ENCODE measurements around the gene GDF7.
"Not testable (repeated sequence)": the region's sequence is repeated elsewhere in the genome, so short reads cannot be mapped to it uniquely, and the experiment has no call there.

GDF7 gene

DNA sequence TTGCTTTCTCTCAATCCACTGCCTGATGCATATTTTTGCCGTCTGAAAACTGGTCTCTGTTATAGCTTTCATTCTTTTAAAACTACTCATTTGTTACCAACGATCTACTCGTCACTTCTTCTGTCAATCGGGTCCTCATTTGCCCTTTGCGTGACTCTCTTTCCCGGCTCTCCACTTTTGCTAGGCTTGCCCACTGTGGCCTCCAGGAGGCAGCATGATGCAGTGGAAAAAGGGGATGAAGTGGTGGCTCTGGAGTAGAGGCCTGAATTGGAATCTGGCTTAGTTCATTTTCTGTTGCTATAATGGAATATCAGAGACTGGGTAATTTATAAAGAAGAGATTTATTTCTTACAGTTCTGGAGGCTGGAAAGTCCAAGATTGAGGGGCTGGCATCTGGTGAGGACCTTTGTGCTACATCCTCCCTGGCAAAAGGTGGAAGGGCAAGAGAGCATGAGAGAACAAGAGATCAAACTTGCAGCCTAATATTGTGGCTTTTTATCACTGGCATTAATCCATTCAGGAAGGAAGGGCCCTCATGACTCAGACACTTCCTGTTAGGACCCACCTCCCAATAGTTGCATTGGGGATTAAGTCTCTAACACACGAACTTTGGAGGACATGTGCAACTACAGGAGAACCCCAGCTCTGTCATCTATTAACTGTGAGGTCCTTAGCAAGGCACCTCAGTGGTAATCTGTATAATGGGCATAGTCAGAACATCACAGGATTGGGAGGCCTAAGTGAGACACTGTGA, 15.4 kb downstream of the GDF7 start:
- intact Hi-C loops (cut with DNase I) = loop anchor here (5.0 kb wide), 1 partner anchor 280 kb away; no protein-coding TSS in a partner anchor
- DNase-seq = no peak

- intact Hi-C loops (cut with DNase I) = loop anchor here (5.0 kb wide), 1 partner anchor 278 kb away; no protein-coding TSS in a partner anchor
Observed at GRCh38 chr2:20684581-20685063, 17.7 kb downstream of the GDF7 start.

DNA sequence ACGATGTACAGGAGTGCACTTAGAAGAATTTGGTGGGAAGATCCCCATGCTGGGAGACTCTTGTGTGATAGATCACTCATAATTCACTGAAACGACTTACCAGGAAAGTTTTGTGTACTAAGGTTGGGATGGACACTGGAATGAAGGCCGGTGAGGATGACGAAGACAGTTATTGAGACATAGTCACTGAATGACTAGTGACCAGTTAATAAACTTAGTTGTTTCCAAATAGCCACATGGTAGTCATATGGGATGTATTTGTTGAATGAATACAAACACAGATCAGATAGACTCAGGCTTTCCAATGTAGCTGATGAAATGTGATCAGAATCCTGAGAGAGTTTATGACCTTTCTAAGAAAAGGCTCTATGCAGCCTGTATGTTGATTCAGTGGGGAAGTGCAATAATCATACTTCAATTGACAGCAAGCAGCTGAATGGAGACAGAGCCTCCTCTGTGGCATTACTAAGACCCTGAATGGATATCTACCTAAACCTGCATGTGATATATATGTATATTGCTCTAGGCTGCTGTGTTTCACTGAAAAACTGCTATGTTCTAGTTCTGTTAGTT, 20.4 kb downstream of the GDF7 start:
- intact Hi-C loops (cut with DNase I) = no loop called here
- DNase-seq = no peak

More at GRCh38 chr2:20684581-20685063, 17.7 kb downstream of the GDF7 start:
- DNase-seq = no peak

DNA sequence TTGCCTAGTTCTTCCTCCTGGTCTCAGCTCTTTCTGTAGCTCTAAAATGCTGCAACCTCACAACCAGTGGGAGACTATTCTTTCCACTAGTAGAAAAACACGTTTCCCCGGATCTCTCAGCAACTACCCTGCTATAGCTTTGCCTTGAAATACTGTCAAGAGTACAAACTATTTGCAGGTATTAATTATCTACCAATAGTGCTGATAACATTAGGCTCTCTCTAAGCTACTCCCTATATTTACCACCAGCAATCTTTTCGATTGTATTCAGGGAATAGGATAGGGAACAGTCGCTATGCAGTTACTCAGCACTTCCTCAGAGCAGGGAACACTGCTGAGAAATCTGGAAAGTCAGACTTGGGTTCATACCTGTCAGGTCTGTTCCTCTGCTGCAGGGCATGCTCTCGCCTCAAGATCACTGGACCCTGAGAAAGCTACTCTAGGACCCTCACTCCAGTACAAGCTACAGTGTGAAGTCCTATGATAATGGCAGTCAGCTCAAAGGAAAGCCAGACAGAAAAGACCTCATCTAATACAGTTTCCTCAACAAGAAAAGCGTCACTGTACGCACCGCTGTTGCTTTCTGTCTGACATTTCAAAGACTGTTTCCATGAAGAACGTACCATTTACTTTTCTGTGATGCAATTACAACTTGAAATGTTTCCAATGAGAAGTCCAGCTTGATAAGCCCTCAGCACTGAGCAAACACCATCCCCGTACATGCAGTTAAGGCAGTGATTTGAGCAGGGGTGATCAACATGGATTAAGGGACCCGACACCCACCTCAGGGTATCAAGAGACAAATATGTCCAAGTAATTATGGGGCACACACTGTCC, 22.7 kb downstream of the GDF7 start:
- DNase-seq = no peak
- intact Hi-C loops (cut with DNase I) = no loop called here

DNA sequence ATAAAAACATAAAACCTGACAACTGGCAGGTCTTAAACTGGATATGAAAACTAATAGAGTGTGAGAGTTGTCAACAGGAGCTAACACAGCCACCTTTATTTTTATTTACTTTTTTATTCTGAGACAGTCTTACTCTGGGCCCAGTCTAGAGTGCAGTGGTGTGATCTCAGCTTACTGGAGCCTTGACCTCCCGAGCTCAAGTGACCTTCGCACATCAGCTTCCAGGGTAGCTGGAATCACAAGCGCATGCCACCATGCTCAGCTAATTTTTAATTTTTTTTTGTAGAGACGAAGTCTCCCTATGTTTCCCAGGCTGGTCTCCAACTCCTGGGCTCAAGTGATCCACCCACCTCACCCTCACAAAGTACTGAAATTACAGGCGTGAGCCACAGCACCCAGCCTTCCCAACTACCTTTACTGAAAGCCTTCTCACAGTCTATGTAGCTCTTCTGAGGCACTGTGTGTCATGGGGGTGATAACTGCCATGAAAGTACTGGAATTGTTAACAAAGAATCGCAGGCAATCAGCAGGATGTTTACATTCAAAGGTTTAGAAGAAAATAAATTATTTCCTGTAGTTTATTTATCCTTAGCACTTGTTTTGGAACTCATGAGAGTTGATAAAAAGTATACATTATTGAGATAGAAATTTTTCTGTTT, 24.3 kb downstream of the GDF7 start:
- intact Hi-C loops (cut with DNase I) = no loop called here
- DNase-seq = no peak

DNA sequence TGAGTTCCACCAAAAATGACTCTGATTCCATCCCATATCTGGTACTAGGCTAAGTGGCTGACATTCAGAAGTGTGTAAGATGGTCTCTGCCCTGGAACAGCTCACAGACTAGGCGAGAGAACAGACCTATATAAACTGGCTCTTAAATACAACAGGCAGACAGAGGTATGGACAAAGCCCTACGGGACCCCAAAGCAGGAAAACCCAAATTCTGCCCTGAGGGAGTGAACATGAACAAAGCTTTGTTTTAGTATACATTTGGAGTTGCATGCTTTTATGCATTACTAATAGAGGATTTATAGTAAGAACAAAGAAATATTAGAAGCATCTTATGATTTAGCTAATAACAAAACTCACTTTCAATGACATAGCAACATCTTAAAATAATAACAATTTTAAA, 25.1 kb downstream of the GDF7 start:
- no peak for DNase-seq

GRCh38 chr2:20693317-20693716, 26.4 kb downstream of the GDF7 start:
- intact Hi-C loops (cut with DNase I) = no loop called here
- no peak for DNase-seq

More for the DNA sequence above, 25.1 kb downstream of the GDF7 start:
- intact Hi-C loops (cut with DNase I) = no loop called here

DNA sequence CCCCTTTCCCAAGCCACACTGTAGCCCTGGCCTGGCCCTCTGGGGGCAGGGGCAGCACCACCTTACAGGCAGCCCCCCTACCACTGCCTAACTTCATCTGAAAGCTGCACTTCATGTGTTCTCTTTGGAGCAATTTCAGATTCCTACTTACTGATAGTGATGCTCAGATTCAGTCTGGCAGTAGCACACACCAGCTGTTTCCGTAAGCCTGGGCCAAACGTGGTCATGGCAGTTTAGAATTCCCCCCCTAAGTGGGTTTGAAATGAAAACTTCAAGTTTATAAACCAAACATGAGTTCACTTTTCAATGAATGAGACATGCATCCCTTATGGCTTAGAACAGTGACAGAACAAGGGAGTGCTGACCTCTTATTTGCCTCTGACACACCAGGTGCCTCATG, 29.4 kb downstream of the GDF7 start:
- no peak for DNase-seq
- intact Hi-C loops (cut with DNase I) = no loop called here

- intact Hi-C loops (cut with DNase I) = no loop called here
- DNase-seq = no peak
Observed at GRCh38 chr2:20697322-20697934, 30.5 kb downstream of the GDF7 start.

DNA sequence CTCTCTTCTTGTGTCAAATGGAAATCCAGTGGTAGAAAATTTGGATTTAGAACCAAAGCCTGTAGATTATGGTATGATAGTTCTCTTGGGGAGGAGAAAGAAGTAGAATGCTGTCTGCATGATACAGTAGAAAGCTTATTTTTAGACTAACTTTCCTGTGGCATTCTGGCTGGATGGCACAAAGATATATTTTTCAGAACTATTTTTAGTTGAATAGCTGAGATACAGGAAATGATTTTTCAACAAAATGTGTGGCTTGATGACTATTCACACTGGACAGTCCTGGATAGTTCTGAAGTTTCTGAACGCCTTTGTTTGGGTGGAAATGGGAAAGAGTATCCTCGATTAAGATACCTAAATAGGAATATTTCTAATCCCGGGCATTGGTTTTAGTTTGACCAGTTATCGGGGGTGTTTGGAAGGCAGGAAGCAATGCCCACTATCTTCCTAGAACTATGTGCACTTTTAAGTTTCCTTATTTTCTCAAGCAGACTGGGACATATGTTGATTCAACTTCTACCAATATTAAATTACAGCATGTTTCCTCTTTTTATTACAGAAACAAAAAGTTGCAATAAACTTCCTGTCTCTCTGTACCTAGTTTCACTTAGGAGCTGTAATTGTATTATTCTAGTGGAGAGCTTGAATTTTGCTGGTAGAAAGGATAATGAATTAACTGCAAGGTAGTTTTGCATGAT, 32.1 kb downstream of the GDF7 start:
- intact Hi-C loops (cut with DNase I) = no loop called here

DNA sequence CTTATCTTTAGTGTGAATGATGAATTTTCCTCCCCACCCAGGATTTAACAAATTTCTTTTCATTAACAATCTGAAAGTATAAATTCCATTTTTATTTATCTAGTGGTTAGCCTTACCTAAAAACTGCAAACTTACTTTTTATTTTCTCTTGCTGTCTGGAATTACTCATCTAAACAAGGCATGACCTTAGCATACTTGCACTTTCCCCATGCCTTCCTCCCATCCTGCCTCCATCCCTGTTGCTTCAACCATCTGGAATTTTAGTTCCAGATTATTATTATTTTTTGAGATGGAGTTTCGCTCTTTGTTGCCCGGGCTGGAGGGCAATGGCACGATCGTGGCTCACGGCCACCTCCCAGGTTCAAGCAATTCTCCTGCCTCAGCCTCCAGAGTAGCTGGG, 35.6 kb downstream of the GDF7 start:
- DNase-seq = no peak
- intact Hi-C loops (cut with DNase I) = no loop called here

More for the DNA sequence above, 32.1 kb downstream of the GDF7 start:
- DNase-seq = no peak

- intact Hi-C loops (cut with DNase I) = no loop called here
- no peak for DNase-seq
Observed at GRCh38 chr2:20704886-20705285, 37.9 kb downstream of the GDF7 start.

DNA sequence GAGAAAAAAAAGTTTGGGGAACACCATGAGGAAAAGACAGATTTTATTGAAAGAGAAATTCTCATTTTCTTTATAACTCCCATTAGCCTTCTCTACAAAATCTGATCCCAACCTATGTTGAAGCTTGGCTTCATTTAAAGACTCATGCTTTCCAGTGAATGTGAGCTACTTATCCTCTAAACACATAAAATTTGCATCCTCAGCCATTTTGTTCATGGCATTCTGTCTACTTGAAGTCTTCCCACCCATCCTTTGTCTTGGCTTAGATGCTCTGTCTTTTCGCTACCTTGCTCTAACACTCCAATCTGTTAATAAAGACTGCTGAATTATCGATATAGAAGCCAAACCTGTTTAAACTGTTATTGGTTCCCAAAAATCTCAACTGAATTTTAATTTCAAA, 39.3 kb downstream of the GDF7 start:
- intact Hi-C loops (cut with DNase I) = no loop called here
- DNase-seq = no peak

DNA sequence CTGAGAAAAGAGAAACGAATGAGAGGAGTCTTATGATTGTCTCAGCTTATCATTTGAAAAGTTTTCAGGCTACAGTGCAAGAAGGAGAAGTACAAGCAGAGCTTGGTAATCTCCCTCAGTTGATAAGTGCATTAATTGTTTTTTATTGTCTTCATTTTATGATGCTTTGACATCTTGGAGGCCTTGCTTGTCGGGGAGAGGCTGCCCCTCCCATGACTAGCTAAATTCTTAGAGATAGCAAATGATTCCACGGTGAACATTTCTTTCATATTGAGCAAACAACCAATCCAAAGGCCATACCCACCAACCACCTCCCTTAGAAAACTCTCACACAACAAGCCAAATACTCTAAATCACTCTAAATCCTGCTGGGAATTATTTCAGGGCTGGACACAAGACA, 39.8 kb downstream of the GDF7 start:
- intact Hi-C loops (cut with DNase I) = no loop called here

GRCh38 chr2:20707601-20708000, 40.7 kb downstream of the GDF7 start:
- DNase-seq = no peak
- intact Hi-C loops (cut with DNase I) = no loop called here

More for the DNA sequence above, 39.8 kb downstream of the GDF7 start:
- DNase-seq = no peak

- DNase-seq = peak in 1 of 10 donors; percentile 66
- intact Hi-C loops (cut with DNase I) = not testable (repeated sequence)
Observed at GRCh38 chr2:20711641-20712040, 44.7 kb downstream of the GDF7 start.

- DNase-seq; intact Hi-C loops (cut with DNase I): not testable (repeated sequence)
Observed at GRCh38 chr2:20713585-20713984, 46.6 kb downstream of the GDF7 start.

DNA sequence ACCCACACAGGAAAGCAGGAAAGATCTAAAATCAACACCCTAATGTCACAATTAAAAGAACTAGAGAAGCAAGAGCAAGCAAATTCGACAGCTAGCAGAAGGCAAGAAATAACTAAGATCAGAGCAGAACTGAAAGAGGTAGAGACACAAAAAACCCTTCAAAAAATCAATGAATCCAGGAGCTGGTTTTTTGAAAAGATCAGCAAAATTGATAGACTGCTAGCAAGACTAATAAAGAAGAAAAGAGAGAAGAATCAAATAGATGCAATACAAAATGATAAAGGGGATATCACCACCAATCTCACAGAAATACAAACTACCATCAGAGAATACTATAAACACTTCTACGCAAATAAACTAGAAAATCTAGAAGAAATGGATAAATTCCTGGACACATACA, 47.5 kb downstream of the GDF7 start:
- DNase-seq; intact Hi-C loops (cut with DNase I): not testable (repeated sequence)

- DNase-seq; intact Hi-C loops (cut with DNase I): not testable (repeated sequence)
Observed at GRCh38 chr2:20716164-20716563, 49.2 kb downstream of the GDF7 start.
